ENCODE results near the gene MYOZ2. TPM values are rescaled to one million over a fixed set of nuclear protein-coding genes. Genes with fewer than 3 reads are reported as not detected.

Gene MYOZ2
- total and polyA plus RNA-seq, 2 of the 4 experiments (the other 2 are of a cell fraction), result 0.17 to 0.18 TPM

DNA sequence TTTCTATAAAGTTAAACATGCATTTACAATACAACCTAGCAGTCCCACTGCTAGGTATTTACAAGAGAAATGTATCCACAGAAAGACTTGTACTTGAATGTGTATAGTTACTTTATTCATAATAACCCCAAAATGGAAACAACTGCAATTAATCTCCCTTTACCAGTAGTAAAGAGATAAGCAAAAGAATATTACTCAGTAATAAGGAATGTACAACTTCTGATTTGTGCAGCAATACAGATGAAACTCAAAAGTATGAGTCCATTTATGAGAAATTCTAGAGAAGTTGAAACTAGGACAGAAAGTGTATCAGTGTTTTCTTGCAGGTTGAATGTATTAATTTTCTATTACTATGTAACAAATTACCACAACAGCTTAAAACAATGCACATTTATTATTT, 92.1 kb downstream of the MYOZ2 start:
- Histone ChIP-seq H3K23ac (ENCODE audit: low read depth, low read length) (peak overlapping the region; percentile 12; the same call in 1 of the 2 replicates), H3K9me1 (ENCODE audit: insufficient read depth, low read length) (peaks cover 5% of the 10 kb centered on the region; the same call in 1 of the 2 replicates), H3K4me1 (ENCODE audit: control insufficient read depth, insufficient read depth, low read length) (peaks cover 10% of the 10 kb centered on the region), H3K14ac (replicated peaks; ENCODE audit: low read depth, low read length) (peak overlapping the region; percentile 55; the same call in 1 of the 2 replicates), H3K4me2 (ENCODE audit: low read depth, low read length) (peak overlapping the region; percentile 59; the same call in 1 of the 2 replicates), H3K18ac (ENCODE audit: low read depth, low read length) (peak overlapping the region; percentile 97; the same call in 1 of the 2 replicates), H3K27ac (ENCODE audit: insufficient read depth, low read length) (no peak overlapping the region; the same call in 1 of the 2 replicates), H3K9ac (ENCODE audit: low read depth, low read length) (no peak overlapping the region; the same call in 1 of the 2 replicates), H2BK15ac (ENCODE audit: low read depth, low read length) (no peak overlapping the region), H4K8ac (ENCODE audit: low read depth in 2 of 2, low read length in 2 of 2) (peak overlapping the region in 1 of 2 experiments; percentile 26; a peak in 1 of 4 replicates), H2BK20ac (ENCODE audit: low read depth, low read length) (peak overlapping the region; percentile 41; the same call in 1 of the 2 replicates), H3K36me3 (ENCODE audit: control insufficient read depth, insufficient read depth, low read length) (peaks cover 9% of the 10 kb centered on the region), H2AK5ac (ENCODE audit: low read depth, low read length) (no peak overlapping the region), H3K79me1 (ENCODE audit: low read depth in 1 of 2, low read length in 2 of 2) (peaks cover 22 to 33% of the 10 kb centered on the region in 2 experiments), H2BK120ac (ENCODE audit: low read depth, low read length) (peak overlapping the region; percentile 81; the same call in 1 of the 2 replicates), H3K56ac (ENCODE audit: extremely low read depth, insufficient read depth, low read length) (no peak overlapping the region), H4K5ac (ENCODE audit: low read depth, low read length) (no peak overlapping the region), H2AK9ac (replicated peaks; ENCODE audit: low read depth, low read length, poor library complexity) (no peak overlapping the region), H2AFZ (replicated peaks; ENCODE audit: low read length, poor library complexity) (no peak overlapping the region), H4K20me1 (ENCODE audit: insufficient read depth, low read length) (no peaks in the 10 kb centered on the region), H3K4ac (ENCODE audit: low read depth, low read length) (peak overlapping the region; percentile 48; the same call in 1 of the 2 replicates), H3K27me3 (ENCODE audit: control insufficient read depth, insufficient read depth, low read length) (no peaks in the 10 kb centered on the region), H4K91ac (ENCODE audit: insufficient read depth, low read depth, low read length) (no peak overlapping the region), H3K4me3 (ENCODE audit: insufficient read depth, low read depth, low read length) (no peak overlapping the region), H3K9me3 (ENCODE audit: control insufficient read depth, insufficient read depth, low read length) (no peaks in the 10 kb centered on the region; the same call in 1 of the 2 replicates), H2BK5ac (ENCODE audit: low read depth, low read length, poor library complexity, severe bottlenecking) (peak overlapping the region; percentile 69)
- in situ Hi-C loops (cut with MboI; ENCODE audit: low sequenced_read_pairs) (no loop called here), dilution Hi-C loops (cut with HindIII; ENCODE audit: low sequenced_read_pairs, unreplicated experiment) (no loop called here), intact Hi-C loops (cut with micrococcal nuclease) (loop anchor here (5.0 kb wide), 2 partner anchors 35 to 245 kb away; no protein-coding TSS in a partner anchor)
- POLR2A ChIA-PET (ENCODE audit: unreplicated experiment), result no interaction called here
- TF ChIP-seq SMC3 (IDR thresholded peaks at IDR 0.05; ENCODE audit: low read depth, low read length) (no peak), BHLHE40 (IDR thresholded peaks at IDR 0.05; ENCODE audit: low read depth, low read length) (no peak), FOS (IDR thresholded peaks at IDR 0.05; ENCODE audit: low read depth, low read length) (no peak), USF2 (IDR thresholded peaks at IDR 0.05; ENCODE audit: low read depth, low read length) (no peak), MAZ (IDR thresholded peaks at IDR 0.05; ENCODE audit: borderline replicate concordance, low read depth, low read length) (no peak), RFX5 (IDR thresholded peaks at IDR 0.05; ENCODE audit: low read depth, low read length) (no peak), CHD1 (IDR thresholded peaks at IDR 0.05; ENCODE audit: low read depth, low read length) (no peak), CEBPB (IDR thresholded peaks at IDR 0.05; ENCODE audit: low read depth, low read length) (peak; percentile 50; the same call in 1 of the 2 replicates)
- peak; percentile 79 for DNase-seq
- peak; percentile 78 for ATAC-seq (ENCODE audit: low read depth)
- no TSS peak for BruUV-seq (replicated peaks)
- CTCF ChIA-PET, result no interaction called here
